Stimulated activated CD8-positive, alpha-beta memory T cell treated with anti-CD3 and anti-CD28 coated beads, Interleukin-4, amount 100 ng/mL, for 4 hours (primary cell): ENCODE results near the gene GK2.

Experiments used
- DNase-seq, 2 donors: peaks; one replicate each; pipeline ENCODE4 v3.0.0-alpha.2; 2020; ENCODE audit warnings: low read depth in 2 of 2, low spot score in 1 of 2

Gene GK2

GRCh38 chr4:79390890-79391289, 17.1 kb downstream of the GK2 start:
- DNase-seq, result no peak

- no peak for DNase-seq
These were observed 22.4 kb downstream of the GK2 start for GRCh38 chr4:79385641-79386040.

GRCh38 chr4:79381161-79381560, 26.9 kb downstream of the GK2 start:
- no peak for DNase-seq

GRCh38 chr4:79370026-79370425, 38.0 kb downstream of the GK2 start:
- no peak for DNase-seq

GRCh38 chr4:79367096-79367495, 40.9 kb downstream of the GK2 start:
- no peak for DNase-seq

GRCh38 chr4:79366422-79366821, 41.6 kb downstream of the GK2 start:
- DNase-seq, result no peak

GRCh38 chr4:79364061-79364460, 44.0 kb downstream of the GK2 start:
- DNase-seq, result no peak

GRCh38 chr4:79362626-79363025, 45.4 kb downstream of the GK2 start:
- no peak for DNase-seq

GRCh38 chr4:79360006-79360405, 48.0 kb downstream of the GK2 start:
- no peak for DNase-seq

- DNase-seq, result no peak
These were observed 49.6 kb downstream of the GK2 start for GRCh38 chr4:79358438-79358837.

- no peak for DNase-seq
These were observed 50.7 kb downstream of the GK2 start for GRCh38 chr4:79357365-79357764.
